GM12878 (cell line): ENCODE measurements around the gene NUDT5. TPM values are rescaled to one million over a fixed set of nuclear protein-coding genes. Genes with fewer than 3 reads are reported as not detected.

Source experiments
- ATAC-seq: fragments of 200-7000 bp; cut with Tn5 transposase; 3 replicates; pipeline ENCODE4 v1.9.1; 2020; ENCODE audit warnings: mild to moderate bottlenecking, moderate library complexity
- BruUV-seq: library from RNA; stranded (reverse); fragments of 400-500 nt; replicated peaks from 2 replicates; lab custom pipeline; 2021; lab: Mats Ljungman, UMichigan
- CTCF ChIA-PET: fragments of 300-600 bp; sonication (Branson Sonifier 250); formaldehyde crosslinking; extraction: SDS; loops from one replicate; lab custom pipeline; 2021; ENCODE audit warnings: inconsistent platforms; lab: Yijun Ruan, JAX
- POLR2A ChIA-PET: fragments of 350-600 bp; formaldehyde crosslinking; extraction: SDS; loops from one replicate; lab custom pipeline; 2021; ENCODE audit warnings: inconsistent platforms; lab: Charles Lee
- RAD21 ChIA-PET: fragments of 300-600 bp; sonication (Branson Sonifier 250); formaldehyde crosslinking; loops from one replicate; lab custom pipeline; 2023; ENCODE audit warnings: antibody characterized with exemption; ENCODE audit not compliant: unreplicated experiment; lab: Charles Lee
- SMC1A ChIA-PET: fragments of 300-600 bp; sonication (Branson Sonifier 250); formaldehyde crosslinking; loops from one replicate; lab custom pipeline; 2023; ENCODE audit not compliant: unreplicated experiment, uncharacterized antibody; lab: Charles Lee
- DNase-seq: peaks from one replicate; pipeline ENCODE4 v3.0.0-alpha.2; 2011; ENCODE audit warnings: low read depth, low spot score
- FAIRE-seq: peaks from 3 replicates; lab custom pipeline; 2011; peaks lifted over from hg19 to GRCh38; lab: Jason Lieb, UNC
- H2AFZ ChIP-seq: 2 replicates; pipeline ENCODE4 v1.6.0; 2011; ENCODE audit warnings: low read depth, low read length, control low read depth; ENCODE audit not compliant: control insufficient read depth
- H3K27ac ChIP-seq: 2 replicates; pipeline ENCODE4 v1.5.1; 2011; ENCODE audit warnings: control low read depth; ENCODE audit not compliant: control insufficient read depth, insufficient read depth
- H3K27me3 ChIP-seq, 2 experiments: replicated peaks in 1 of 2; 2 replicates each; pipeline versions ENCODE4 v1.6.0 to v1.6.1; 2011; ENCODE audit warnings: low read length in 1 of 2; ENCODE audit not compliant: control insufficient read depth in 2 of 2, insufficient read depth in 2 of 2
- H3K36me3 ChIP-seq, 2 experiments: 2 replicates each; pipeline ENCODE4 v1.5.1; 2011; ENCODE audit warnings: low read length in 1 of 2; ENCODE audit not compliant: control insufficient read depth in 2 of 2, insufficient read depth in 2 of 2
- H3K4me1 ChIP-seq: 2 replicates; pipeline ENCODE4 v1.6.1; 2011; ENCODE audit warnings: mild to moderate bottlenecking, low read length, moderate library complexity, mixed read lengths; ENCODE audit not compliant: control insufficient read depth, insufficient read depth
- H3K4me2 ChIP-seq: 2 replicates; pipeline ENCODE4 v1.6.0; 2011; ENCODE audit warnings: control low read depth; ENCODE audit not compliant: control insufficient read depth, insufficient read depth
- H3K4me3 ChIP-seq: fragments of 200-600 bp; sonication (generic); 2 replicates; pipeline ENCODE4 v1.5.1; 2016
- H3K79me2 ChIP-seq: 2 replicates; pipeline ENCODE4 v1.6.0; 2011; ENCODE audit warnings: low read length; ENCODE audit not compliant: control insufficient read depth, insufficient read depth
- H3K9ac ChIP-seq: 2 replicates; pipeline ENCODE4 v1.8.0; 2011; ENCODE audit warnings: low read length, control low read depth, mixed read lengths; ENCODE audit not compliant: control insufficient read depth, insufficient read depth
- H3K9me3 ChIP-seq: replicated peaks from 3 replicates; pipeline ENCODE4 v1.5.1; 2011; ENCODE audit warnings: mild to moderate bottlenecking, low read length; ENCODE audit not compliant: control insufficient read depth, insufficient read depth
- H4K20me1 ChIP-seq: 2 replicates; pipeline ENCODE4 v1.6.0; 2011; ENCODE audit not compliant: control insufficient read depth, insufficient read depth
- ATF7 ChIP-seq: fragments of 450-650 bp; IDR thresholded peaks from 2 replicates; pipeline ENCODE4 v1.6.1; 2016; ENCODE audit warnings: low read depth, mild to moderate bottlenecking
- E2F4 ChIP-seq: IDR thresholded peaks from 2 replicates; pipeline ENCODE4 v1.6.1; 2012; ENCODE audit warnings: low read depth, low read length, improper control_type of control experiment
- ESRRA ChIP-seq: IDR thresholded peaks from 2 replicates; pipeline ENCODE4 v1.6.1; 2012; ENCODE audit warnings: mild to moderate bottlenecking, low read length, improper control_type of control experiment
- HDAC6 ChIP-seq: fragments of 200-600 bp; sonication (generic); IDR thresholded peaks from one replicate; pipeline ENCODE4 v1.8.0; 2017; ENCODE audit warnings: antibody characterized with exemption; ENCODE audit not compliant: unreplicated experiment
- HDGF ChIP-seq: fragments of 450-650 bp; IDR thresholded peaks from 2 replicates; pipeline ENCODE4 v1.6.1; 2016; ENCODE audit warnings: antibody characterized with exemption
- MYC ChIP-seq: IDR thresholded peaks from 2 replicates; pipeline ENCODE4 v1.6.1; 2011; ENCODE audit warnings: mild to moderate bottlenecking, low read length, moderate library complexity, inconsistent platforms; ENCODE audit not compliant: insufficient read depth, insufficient replicate concordance, insufficient read length, severe bottlenecking
- NBN ChIP-seq: fragments of 450-650 bp; IDR thresholded peaks from 2 replicates; pipeline ENCODE4 v1.6.1; 2016
- POLR2AphosphoS2 ChIP-seq: IDR thresholded peaks from 2 replicates; pipeline ENCODE4 v1.6.1; 2011; ENCODE audit warnings: low read depth, mild to moderate bottlenecking, low read length, improper control_type of control experiment, moderate library complexity
- RUNX3 ChIP-seq: IDR thresholded peaks from 2 replicates; pipeline ENCODE4 v1.6.1; 2012; ENCODE audit warnings: low read length, inconsistent platforms
- SIN3A ChIP-seq: IDR thresholded peaks from 2 replicates; pipeline ENCODE4 v1.6.1; 2012; ENCODE audit warnings: low read depth, low read length, improper control_type of control experiment
- SKIL ChIP-seq: fragments of 450-650 bp; IDR thresholded peaks from 2 replicates; pipeline ENCODE4 v1.6.1; 2017; ENCODE audit warnings: mild to moderate bottlenecking, low read depth, inconsistent platforms; ENCODE audit not compliant: poor library complexity, severe bottlenecking
- SMARCA5 ChIP-seq: fragments of 450-650 bp; IDR thresholded peaks from 2 replicates; pipeline ENCODE4 v1.6.1; 2017; ENCODE audit warnings: mild to moderate bottlenecking
- SUPT20H ChIP-seq: IDR thresholded peaks from 2 replicates; pipeline ENCODE4 v1.6.1; 2011; ENCODE audit warnings: low read depth, mild to moderate bottlenecking, low read length, moderate library complexity, borderline replicate concordance; ENCODE audit not compliant: control insufficient read depth
- ZNF24 ChIP-seq: fragments of 450-650 bp; IDR thresholded peaks from 2 replicates; pipeline ENCODE4 v1.6.1; 2017; ENCODE audit warnings: antibody characterized with exemption, mild to moderate bottlenecking
- ZSCAN29 ChIP-seq: fragments of 450-650 bp; IDR thresholded peaks from 2 replicates; pipeline ENCODE4 v1.6.1; 2017; ENCODE audit warnings: mild to moderate bottlenecking, moderate library complexity
- WGBS: methylation state at CpG from one replicate; pipeline ENCODE4 v1.1.6; 2016; ENCODE audit warnings: low lambda C conversion rate; ENCODE audit not compliant: insufficient replicate concordance, insufficient coverage; ENCODE audit errors: missing lambda C conversion rate; 5-methylcytosine and 5-hydroxymethylcytosine counted together
- in situ Hi-C: fragments of 300-500 bp; cut with MboI; formaldehyde crosslinking; loops from 9 replicates; pipeline ENCODE4 v1.14.3; 2018; ENCODE audit warnings: mixed read lengths
- intact Hi-C: fragments of 100-400 bp; cut with micrococcal nuclease; formaldehyde crosslinking; loops from one replicate; pipeline ENCODE4 v1.14.2; 2022; ENCODE audit not compliant: unreplicated experiment
- polyA plus RNA-seq, 11 experiments: library from polyadenylated mRNA; depleted of rRNA in 4 of 11; unstranded in 6 of 11; stranded (reverse) in 5 of 11; fragments of >200 nt; fragmentation: Nextera tagmentation in 4 of 11; fragmentation: Illumina TruSeq in 1 of 11; extraction: Ambion mirVana in 4 of 11; extraction: Trizol in 1 of 11; gene quantifications; 1 replicate in 1 of 11; 2 replicates in 10 of 11; pipeline versions ENCODE4 v1.2.1 to v1.2.3, GENCODE V29; 2011 to 2016; ENCODE audit warnings: inconsistent platforms in 2 of 11, missing spikeins in 2 of 11, low read depth in 1 of 11
- total RNA-seq, 4 experiments: library from RNA; depleted of rRNA in 3 of 4; stranded (reverse); fragments of >200 nt in 3 of 4; fragmentation: Illumina TruSeq in 1 of 4; extraction: Trizol in 1 of 4; gene quantifications; 2 replicates each; pipeline versions ENCODE4 v1.2.1 to v1.2.3, GENCODE V29; 2013 to 2021

NUDT5 gene
- total and polyA plus RNA-seq, 10 of the 15 experiments (the other 5 are each of a cell fraction or from before 2014, with no cell fraction given) = 74.1 to 345 (median 153) TPM

GRCh38 chr10:12201543-12201942 is 5.9 kb upstream of the NUDT5 start:
- CTCF ChIA-PET = interaction anchor here (7.0 kb wide), 1 partner anchor 13 kb away, joined by 53 read pairs; no protein-coding TSS in a partner anchor
- FAIRE-seq = no peak

GRCh38 chr10:12200850-12201249 is 5.2 kb upstream of the NUDT5 start:
- in situ Hi-C loops = no loop called here
- H3K36me3 ChIP-seq = peaks cover 0 to 32% of the 10 kb centered on the region in 2 experiments
- intact Hi-C loops = no loop called here
- no peak for TF ChIP-seq MYC
- no peak for TF ChIP-seq ATF7
- no peak for TF ChIP-seq SMARCA5
- no peak for TF ChIP-seq RUNX3
- TF ChIP-seq NBN = no peak
- TF ChIP-seq ESRRA = no peak
- no peak for TF ChIP-seq SUPT20H
- TF ChIP-seq E2F4 = no peak
- no peak for TF ChIP-seq ZSCAN29
- no peak for TF ChIP-seq SKIL
- TF ChIP-seq ZNF24 = no peak
- TF ChIP-seq POLR2AphosphoS2 = no peak
- no peak for TF ChIP-seq HDAC6
- no peak for TF ChIP-seq SIN3A

More at GRCh38 chr10:12201543-12201942, 5.9 kb upstream of the NUDT5 start:
- POLR2A ChIA-PET = no interaction called here
- H3K4me3 ChIP-seq = no peak overlapping the region
- H3K4me2 ChIP-seq = no peak overlapping the region
- H3K36me3 ChIP-seq = peaks cover 0 to 32% of the 10 kb centered on the region in 2 experiments
- in situ Hi-C loops = no loop called here
- no peak overlapping the region for H3K9ac ChIP-seq
- peaks cover 78% of the 10 kb centered on the region for H3K79me2 ChIP-seq
- 76% methylated on average over 3 of the region's 3 CpGs for WGBS
- intact Hi-C loops = no loop called here
- DNase-seq = no peak
- RAD21 ChIA-PET = no interaction called here
- peak; percentile 15; the same call in 2 of the 3 replicates for ATAC-seq
- H3K4me1 ChIP-seq = peaks cover 7% of the 10 kb centered on the region; the same call in 1 of the 2 replicates
- SMC1A ChIA-PET = interaction anchor here (1.7 kb wide), 1 partner anchor 13 kb away, joined by 7 read pairs; no protein-coding TSS in a partner anchor
- no TSS peak for BruUV-seq
- no peaks in the 10 kb centered on the region for H3K9me3 ChIP-seq
- H3K27ac ChIP-seq = no peak overlapping the region
- no peak for TF ChIP-seq SUPT20H
- TF ChIP-seq HDGF = 0 out of 2 replicates have a peak, but pooled peaks have one; percentile 45
- no peak overlapping the region for H2AFZ ChIP-seq
- no peaks in the 10 kb centered on the region for H3K27me3 ChIP-seq
- H4K20me1 ChIP-seq = peaks cover 4% of the 10 kb centered on the region; the same call in 1 of the 2 replicates

More at GRCh38 chr10:12200850-12201249, 5.2 kb upstream of the NUDT5 start:
- H3K9ac ChIP-seq = no peak overlapping the region
- peaks cover 4% of the 10 kb centered on the region; the same call in 1 of the 2 replicates for H4K20me1 ChIP-seq
- H3K27me3 ChIP-seq = no peaks in the 10 kb centered on the region
- ChIA-PET CTCF (interaction anchor here (1.2 to 7.0 kb wide), 2 partner anchors 13 to 961 kb away, joined by 3 to 53 read pairs; partner anchors contain the start of gene MCM10), RAD21 (no interaction called here), POLR2A (no interaction called here), SMC1A (interaction anchor here (1.7 kb wide), 1 partner anchor 14 kb away, joined by 7 read pairs; no protein-coding TSS in a partner anchor)
- peaks cover 81% of the 10 kb centered on the region for H3K79me2 ChIP-seq
- FAIRE-seq (no peak), ATAC-seq (no peak), DNase-seq (no peak)
- H2AFZ ChIP-seq = no peak overlapping the region
- no peak overlapping the region for H3K4me3 ChIP-seq
- H3K4me2 ChIP-seq = no peak overlapping the region
- BruUV-seq = TSS peak; percentile 14
- no peak overlapping the region for H3K27ac ChIP-seq
- no peaks in the 10 kb centered on the region for H3K9me3 ChIP-seq
- WGBS = 100% methylated on average over 5 of the region's 5 CpGs
- H3K4me1 ChIP-seq = peaks cover 7% of the 10 kb centered on the region; the same call in 1 of the 2 replicates
